ENCODE results near the gene RGS10.

Gene RGS10

GRCh38 chr10:119518176-119518575, 24.3 kb downstream of the RGS10 start:
- DNase-seq (ENCODE audit: low read depth in 2 of 2) = no peak

- no peak for DNase-seq (ENCODE audit: low read depth in 2 of 2)
These were observed 25.0 kb downstream of the RGS10 start for GRCh38 chr10:119517235-119518141.

- no peak for DNase-seq (ENCODE audit: low read depth in 2 of 2)
These were observed 25.9 kb downstream of the RGS10 start for GRCh38 chr10:119516381-119517234.

- no peak for DNase-seq (ENCODE audit: low read depth in 2 of 2)
These were observed 26.9 kb downstream of the RGS10 start for GRCh38 chr10:119515511-119516045.

- no peak for DNase-seq (ENCODE audit: low read depth in 2 of 2)
These were observed 27.7 kb downstream of the RGS10 start for GRCh38 chr10:119514819-119515218.

- no peak for DNase-seq (ENCODE audit: low read depth in 2 of 2)
These were observed 30.5 kb downstream of the RGS10 start for GRCh38 chr10:119511828-119512515.

- DNase-seq (ENCODE audit: low read depth in 2 of 2) = no peak
These were observed 32.5 kb downstream of the RGS10 start for GRCh38 chr10:119509909-119510451.

GRCh38 chr10:119507115-119507514, 35.4 kb downstream of the RGS10 start:
- DNase-seq (ENCODE audit: low read depth in 2 of 2) = no peak

GRCh38 chr10:119505588-119506315, 36.8 kb downstream of the RGS10 start:
- no peak for DNase-seq (ENCODE audit: low read depth in 2 of 2)

GRCh38 chr10:119505131-119505551, 37.4 kb downstream of the RGS10 start:
- no peak for DNase-seq (ENCODE audit: low read depth in 2 of 2)

GRCh38 chr10:119504651-119505050, 37.9 kb downstream of the RGS10 start:
- DNase-seq (ENCODE audit: low read depth in 2 of 2) = no peak

GRCh38 chr10:119503821-119504220, 38.7 kb downstream of the RGS10 start:
- DNase-seq (ENCODE audit: low read depth in 2 of 2) = no peak

GRCh38 chr10:119502618-119503155, 39.8 kb downstream of the RGS10 start:
- DNase-seq (ENCODE audit: low read depth in 2 of 2) = no peak

GRCh38 chr10:119502209-119502608, 40.3 kb downstream of the RGS10 start:
- DNase-seq (ENCODE audit: low read depth in 2 of 2) = no peak

- no peak for DNase-seq (ENCODE audit: low read depth in 2 of 2)
These were observed 40.8 kb downstream of the RGS10 start for GRCh38 chr10:119501690-119502089.

GRCh38 chr10:119500821-119501220, 41.7 kb downstream of the RGS10 start:
- DNase-seq (ENCODE audit: low read depth in 2 of 2) = no peak

- DNase-seq (ENCODE audit: low read depth in 2 of 2) = peak in 1 of 2 experiments; percentile 34
These were observed 42.3 kb downstream of the RGS10 start for GRCh38 chr10:119500123-119500795.

- no peak for DNase-seq (ENCODE audit: low read depth in 2 of 2)
These were observed 42.9 kb downstream of the RGS10 start for GRCh38 chr10:119499677-119500002.

- no peak for DNase-seq (ENCODE audit: low read depth in 2 of 2)
These were observed 43.4 kb downstream of the RGS10 start for GRCh38 chr10:119498889-119499676.

Data from fibroblast of skin of left quadriceps (primary cell).